Peyer's patch (tissue), 4 donors: ENCODE results near the gene CRACDL.

Experiments
- POLR2A ChIP-seq, 2 donors: fragments of 450-650 bp; IDR thresholded peaks; one replicate each; pipeline ENCODE4 v1.5.1; 2017; ENCODE audit warnings: antibody characterized with exemption in 2 of 2, mild to moderate bottlenecking in 2 of 2, moderate library complexity in 2 of 2
- TF ChIP-seq, protein P1 (sequence below), 6 experiments: fragments of 450-650 bp in 4 of 6; fragments of 200-600 bp in 2 of 6; sonication (generic) in 1 of 6; IDR thresholded peaks; one replicate each; pipeline ENCODE4 v1.5.1; 2017 to 2019; ENCODE audit warnings: antibody characterized with exemption in 6 of 6, mild to moderate bottlenecking in 3 of 6, moderate library complexity in 1 of 6

DNA sequence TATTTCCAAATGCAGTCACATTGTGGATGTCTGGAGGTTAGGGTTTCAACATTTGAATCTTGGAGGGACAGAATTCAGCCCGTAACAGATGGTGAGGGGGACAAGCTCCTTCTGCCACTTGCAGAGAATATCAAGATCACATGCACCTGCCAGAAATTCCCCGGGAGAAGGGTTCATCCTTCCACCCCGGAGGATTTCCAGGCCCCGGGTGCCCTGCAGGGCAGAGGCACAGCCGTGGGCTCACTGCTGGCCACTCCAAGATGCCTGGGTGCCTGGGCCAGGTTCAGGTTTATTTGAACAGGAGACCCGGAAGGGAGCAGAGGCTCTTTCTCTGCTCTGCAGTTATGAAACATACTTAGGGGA lies 166.9 kb downstream of the CRACDL start:
- TF ChIP-seq, protein P1, sequence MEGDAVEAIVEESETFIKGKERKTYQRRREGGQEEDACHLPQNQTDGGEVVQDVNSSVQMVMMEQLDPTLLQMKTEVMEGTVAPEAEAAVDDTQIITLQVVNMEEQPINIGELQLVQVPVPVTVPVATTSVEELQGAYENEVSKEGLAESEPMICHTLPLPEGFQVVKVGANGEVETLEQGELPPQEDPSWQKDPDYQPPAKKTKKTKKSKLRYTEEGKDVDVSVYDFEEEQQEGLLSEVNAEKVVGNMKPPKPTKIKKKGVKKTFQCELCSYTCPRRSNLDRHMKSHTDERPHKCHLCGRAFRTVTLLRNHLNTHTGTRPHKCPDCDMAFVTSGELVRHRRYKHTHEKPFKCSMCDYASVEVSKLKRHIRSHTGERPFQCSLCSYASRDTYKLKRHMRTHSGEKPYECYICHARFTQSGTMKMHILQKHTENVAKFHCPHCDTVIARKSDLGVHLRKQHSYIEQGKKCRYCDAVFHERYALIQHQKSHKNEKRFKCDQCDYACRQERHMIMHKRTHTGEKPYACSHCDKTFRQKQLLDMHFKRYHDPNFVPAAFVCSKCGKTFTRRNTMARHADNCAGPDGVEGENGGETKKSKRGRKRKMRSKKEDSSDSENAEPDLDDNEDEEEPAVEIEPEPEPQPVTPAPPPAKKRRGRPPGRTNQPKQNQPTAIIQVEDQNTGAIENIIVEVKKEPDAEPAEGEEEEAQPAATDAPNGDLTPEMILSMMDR (IDR thresholded peaks at IDR 0.05), result no peak
- no peak for TF ChIP-seq POLR2A (IDR thresholded peaks at IDR 0.05)
